ENCODE results near the gene ADISSP. TPM values are rescaled to one million over a fixed set of nuclear protein-coding genes. Genes with fewer than 3 reads are reported as not detected.

Gene ADISSP
- total and polyA plus RNA-seq, 4 donors: 8.6 to 53.7 (median 35.1) TPM

- Histone ChIP-seq H3K4me3 (peak within 1 kb of the TSS; percentile 68), H3K4me1 (ENCODE audit: control insufficient read depth in 5 of 5, insufficient read depth in 5 of 5, low read length in 5 of 5) (peaks cover 0 to 37% (median 10%) of the 10 kb centered on the region in 5 donors), H3K27me3 (ENCODE audit: control insufficient read depth in 3 of 3, insufficient read depth in 3 of 3, low read length in 2 of 3) (peaks cover 0 to 7% (median 0%) of the 10 kb centered on the region in 3 donors), H3K9me3 (ENCODE audit: control insufficient read depth in 4 of 4, insufficient read depth in 3 of 4, low read length in 3 of 4) (no peaks in the 10 kb centered on the region), H3K36me3 (ENCODE audit: control insufficient read depth in 4 of 4, insufficient read depth in 4 of 4, low read length in 4 of 4) (peaks cover 0 to 3% (median 0%) of the 10 kb centered on the region in 4 donors), H3K9ac (ENCODE audit: insufficient read depth in 1 of 2, low read length in 2 of 2) (peak within 1 kb of the TSS in 1 of 2 donors; percentile 76), H3K27ac (ENCODE audit: low read depth in 1 of 2, low read length in 1 of 2) (peak within 1 kb of the TSS; percentile 75 to 80)
- 10 to 16% methylated on average over 45 to 67 of the region's 67 CpGs for WGBS, 2 donors
- peak; percentile 79 to 89 (median 79) for DNase-seq
- no peak for ATAC-seq (ENCODE audit: insufficient read depth, low FRiP score)
- TF ChIP-seq, protein P1, sequence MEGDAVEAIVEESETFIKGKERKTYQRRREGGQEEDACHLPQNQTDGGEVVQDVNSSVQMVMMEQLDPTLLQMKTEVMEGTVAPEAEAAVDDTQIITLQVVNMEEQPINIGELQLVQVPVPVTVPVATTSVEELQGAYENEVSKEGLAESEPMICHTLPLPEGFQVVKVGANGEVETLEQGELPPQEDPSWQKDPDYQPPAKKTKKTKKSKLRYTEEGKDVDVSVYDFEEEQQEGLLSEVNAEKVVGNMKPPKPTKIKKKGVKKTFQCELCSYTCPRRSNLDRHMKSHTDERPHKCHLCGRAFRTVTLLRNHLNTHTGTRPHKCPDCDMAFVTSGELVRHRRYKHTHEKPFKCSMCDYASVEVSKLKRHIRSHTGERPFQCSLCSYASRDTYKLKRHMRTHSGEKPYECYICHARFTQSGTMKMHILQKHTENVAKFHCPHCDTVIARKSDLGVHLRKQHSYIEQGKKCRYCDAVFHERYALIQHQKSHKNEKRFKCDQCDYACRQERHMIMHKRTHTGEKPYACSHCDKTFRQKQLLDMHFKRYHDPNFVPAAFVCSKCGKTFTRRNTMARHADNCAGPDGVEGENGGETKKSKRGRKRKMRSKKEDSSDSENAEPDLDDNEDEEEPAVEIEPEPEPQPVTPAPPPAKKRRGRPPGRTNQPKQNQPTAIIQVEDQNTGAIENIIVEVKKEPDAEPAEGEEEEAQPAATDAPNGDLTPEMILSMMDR (IDR thresholded peaks at IDR 0.05; ENCODE audit: control extremely low read depth, extremely low read depth): no peak
Measured at GRCh38 chr20:3732327-3733118, 35.0 kb downstream of the ADISSP start, which contains the start of gene HSPA12B. TSS of gene HSPA12B (plus strand) at chr20:3732685. CDS start at chr20:3738675, 5,990 bp downstream.

DNA sequence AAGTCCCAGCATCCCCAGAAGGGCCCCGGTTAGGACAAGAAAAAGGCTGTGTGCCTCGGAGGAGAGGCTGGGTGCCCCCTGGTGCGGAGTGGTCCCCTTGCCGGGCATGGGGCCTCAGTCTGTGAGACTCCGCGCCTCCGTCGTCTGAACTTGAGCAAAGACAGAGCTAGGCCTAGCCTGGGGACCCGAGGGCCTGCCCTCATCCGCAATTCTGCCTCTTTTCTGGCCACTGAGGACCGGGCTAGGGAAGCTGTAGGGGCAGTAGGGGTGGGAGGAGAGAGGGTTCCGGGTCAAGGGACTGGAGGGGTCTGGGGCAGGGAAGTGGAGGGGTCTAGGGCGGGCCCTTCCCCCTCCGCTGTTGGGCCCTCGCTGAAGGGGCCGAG, 35.6 kb downstream of the ADISSP start:
- ATAC-seq (ENCODE audit: insufficient read depth, low FRiP score): no peak
- no peak overlapping the region for H3K4me3 ChIP-seq
- peaks cover 0 to 3% (median 0%) of the 10 kb centered on the region in 4 donors for H3K36me3 ChIP-seq (ENCODE audit: control insufficient read depth in 4 of 4, insufficient read depth in 4 of 4, low read length in 4 of 4)
- no peak for DNase-seq
- peak overlapping the region; percentile 12 to 39 for H3K27ac ChIP-seq (ENCODE audit: low read depth in 1 of 2, low read length in 1 of 2)
- no peaks in the 10 kb centered on the region for H3K9me3 ChIP-seq (ENCODE audit: control insufficient read depth in 4 of 4, insufficient read depth in 3 of 4, low read length in 3 of 4)
- TF ChIP-seq, protein P1 (IDR thresholded peaks at IDR 0.05; ENCODE audit: control extremely low read depth, extremely low read depth): no peak
- WGBS, 2 donors: 72 to 78% methylated on average over 16 of the region's 16 CpGs
- peaks cover 0 to 7% (median 0%) of the 10 kb centered on the region in 3 donors for H3K27me3 ChIP-seq (ENCODE audit: control insufficient read depth in 3 of 3, insufficient read depth in 3 of 3, low read length in 2 of 3)
- H3K9ac ChIP-seq (ENCODE audit: insufficient read depth in 1 of 2, low read length in 2 of 2): no peak overlapping the region
- H3K4me1 ChIP-seq (ENCODE audit: control insufficient read depth in 5 of 5, insufficient read depth in 5 of 5, low read length in 5 of 5): peaks cover 0 to 31% (median 10%) of the 10 kb centered on the region in 5 donors

- peaks cover 0 to 7% (median 0%) of the 10 kb centered on the region in 3 donors for H3K27me3 ChIP-seq (ENCODE audit: control insufficient read depth in 3 of 3, insufficient read depth in 3 of 3, low read length in 2 of 3)
- no peaks in the 10 kb centered on the region for H3K36me3 ChIP-seq (ENCODE audit: control insufficient read depth in 4 of 4, insufficient read depth in 4 of 4, low read length in 4 of 4)
- no peaks in the 10 kb centered on the region for H3K9me3 ChIP-seq (ENCODE audit: control insufficient read depth in 4 of 4, insufficient read depth in 3 of 4, low read length in 3 of 4)
- H3K9ac ChIP-seq (ENCODE audit: insufficient read depth in 1 of 2, low read length in 2 of 2): no peak overlapping the region
- DNase-seq (no peak), ATAC-seq (ENCODE audit: insufficient read depth, low FRiP score) (no peak)
- peak overlapping the region in 1 of 2 donors; percentile 20 for H3K27ac ChIP-seq (ENCODE audit: low read depth in 1 of 2, low read length in 1 of 2)
- TF ChIP-seq, protein P1 (IDR thresholded peaks at IDR 0.05; ENCODE audit: control extremely low read depth, extremely low read depth): no peak
- H3K4me3 ChIP-seq: no peak overlapping the region
- WGBS, 2 donors: 86 to 94% methylated on average over 12 of the region's 12 CpGs
- H3K4me1 ChIP-seq (ENCODE audit: control insufficient read depth in 5 of 5, insufficient read depth in 5 of 5, low read length in 5 of 5): peaks cover 0 to 31% (median 10%) of the 10 kb centered on the region in 5 donors
Measured at GRCh38 chr20:3730803-3731672, 36.5 kb downstream of the ADISSP start.
